Measurements from ENCODE around the gene FBLN2. TPM values are rescaled to one million over a fixed set of nuclear protein-coding genes. Genes with fewer than 3 reads are reported as not detected.

FBLN2 gene
- polyA plus RNA-seq, 3 donors = 0.08 TPM; not detected in 2

DNA sequence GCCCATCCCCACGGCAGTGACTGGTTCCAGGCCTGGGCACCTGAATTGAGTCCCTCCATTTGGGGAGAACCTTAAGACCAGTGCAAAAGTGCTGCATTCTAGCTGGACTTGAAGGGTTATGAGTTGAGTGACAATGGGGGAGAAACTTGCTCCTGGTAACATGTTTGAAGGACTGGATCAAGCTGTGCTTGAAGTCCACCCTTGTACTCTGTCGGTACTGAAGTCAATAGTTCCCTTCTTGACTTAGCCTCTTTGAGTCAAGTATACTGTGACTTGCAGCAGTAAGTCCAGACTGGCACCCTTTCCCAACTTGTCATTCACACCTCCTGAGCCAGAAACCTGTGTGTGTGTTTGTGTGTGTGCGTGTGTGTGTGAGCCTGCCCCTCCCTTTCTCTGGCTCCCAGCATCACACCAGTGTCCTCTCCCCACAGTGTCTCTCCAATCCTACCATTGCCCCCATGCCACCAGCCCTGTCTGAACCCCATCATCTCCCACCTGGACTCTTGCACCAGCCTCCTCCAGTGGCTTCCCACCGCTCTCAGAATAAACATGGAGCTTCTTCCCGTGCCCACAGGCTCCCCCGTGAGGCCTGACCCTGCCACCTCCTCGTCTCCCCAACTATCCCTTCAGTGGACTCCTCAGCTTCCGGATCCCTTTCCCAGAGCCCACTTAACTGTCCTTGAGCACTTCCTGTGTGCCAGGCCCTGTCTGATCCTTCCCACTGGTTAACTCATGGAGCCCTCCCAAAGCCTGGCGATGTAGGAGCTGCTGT lies 10.2 kb upstream of the FBLN2 start:
- DNase-seq = no peak

DNA sequence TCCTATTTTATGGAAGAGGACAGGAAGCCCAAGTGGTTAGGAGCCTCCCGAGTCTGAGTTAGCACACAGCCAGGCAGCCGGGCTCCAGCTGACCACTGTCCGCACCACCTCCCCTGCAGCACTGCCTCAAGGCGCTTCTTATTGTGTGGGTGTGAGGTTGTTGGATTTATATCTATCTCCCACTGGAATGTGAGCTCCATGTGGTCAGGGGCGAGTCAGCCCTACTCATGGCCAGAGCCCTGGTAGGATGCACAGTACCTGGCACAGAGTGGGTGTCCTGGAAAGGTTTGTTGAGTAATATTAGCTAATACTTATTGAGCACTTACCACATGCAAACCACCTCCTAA lies 9.7 kb upstream of the FBLN2 start:
- intact Hi-C loops (cut with micrococcal nuclease) = no loop called here
- H3K4me3 Mint-ChIP-seq = no peak overlapping the region
- no peak for DNase-seq
- Histone ChIP-seq H3K79me2 (ENCODE audit: insufficient read depth, low read length) (no peaks in the 10 kb centered on the region), H3K4me3 (replicated peaks in 1 of 3; ENCODE audit: low read depth in 2 of 3, low read length in 3 of 3) (no peak overlapping the region), H3K4me2 (replicated peaks; ENCODE audit: extremely low read depth, low read length, poor library complexity, severe bottlenecking) (no peak overlapping the region), H3K27ac (ENCODE audit: low read depth in 1 of 2, low read length in 2 of 2) (no peak overlapping the region), H3K4me1 (ENCODE audit: control insufficient read depth in 1 of 2, insufficient read depth in 2 of 2, low read length in 2 of 2) (no peaks in the 10 kb centered on the region), H3K27me3 (ENCODE audit: control insufficient read depth in 2 of 2, insufficient read depth in 2 of 2, low read length in 2 of 2) (no peaks in the 10 kb centered on the region), H3K9me3 (replicated peaks in 1 of 2; ENCODE audit: control insufficient read depth in 1 of 2, insufficient read depth in 1 of 2, low read length in 2 of 2) (peaks cover 0 to 3% of the 10 kb centered on the region in 2 donors), H3K36me3 (replicated peaks in 1 of 2; ENCODE audit: control insufficient read depth in 1 of 2, insufficient read depth in 2 of 2, low read length in 2 of 2) (no peaks in the 10 kb centered on the region), H4K20me1 (ENCODE audit: insufficient read depth, low read length) (no peaks in the 10 kb centered on the region), H2AFZ (ENCODE audit: insufficient read depth, low read depth, low read length, poor library complexity, severe bottlenecking) (no peak overlapping the region), H3K9ac (ENCODE audit: insufficient read depth, low read length, poor library complexity, severe bottlenecking) (no peak overlapping the region)
- no CpG with 5 or more reads among the region's 5 CpGs for WGBS (ENCODE audit: insufficient coverage)
- H3K9me3 Mint-ChIP-seq = peaks cover 0 to 10% (median 6%) of the 10 kb centered on the region in 7 donors
- H3K4me1 Mint-ChIP-seq = peaks cover 7% of the 10 kb centered on the region
- H3K27me3 Mint-ChIP-seq (ENCODE audit: low read depth in 3 of 3) = peaks cover 5 to 14% (median 11%) of the 10 kb centered on the region in 3 donors
- TF ChIP-seq, protein P1, sequence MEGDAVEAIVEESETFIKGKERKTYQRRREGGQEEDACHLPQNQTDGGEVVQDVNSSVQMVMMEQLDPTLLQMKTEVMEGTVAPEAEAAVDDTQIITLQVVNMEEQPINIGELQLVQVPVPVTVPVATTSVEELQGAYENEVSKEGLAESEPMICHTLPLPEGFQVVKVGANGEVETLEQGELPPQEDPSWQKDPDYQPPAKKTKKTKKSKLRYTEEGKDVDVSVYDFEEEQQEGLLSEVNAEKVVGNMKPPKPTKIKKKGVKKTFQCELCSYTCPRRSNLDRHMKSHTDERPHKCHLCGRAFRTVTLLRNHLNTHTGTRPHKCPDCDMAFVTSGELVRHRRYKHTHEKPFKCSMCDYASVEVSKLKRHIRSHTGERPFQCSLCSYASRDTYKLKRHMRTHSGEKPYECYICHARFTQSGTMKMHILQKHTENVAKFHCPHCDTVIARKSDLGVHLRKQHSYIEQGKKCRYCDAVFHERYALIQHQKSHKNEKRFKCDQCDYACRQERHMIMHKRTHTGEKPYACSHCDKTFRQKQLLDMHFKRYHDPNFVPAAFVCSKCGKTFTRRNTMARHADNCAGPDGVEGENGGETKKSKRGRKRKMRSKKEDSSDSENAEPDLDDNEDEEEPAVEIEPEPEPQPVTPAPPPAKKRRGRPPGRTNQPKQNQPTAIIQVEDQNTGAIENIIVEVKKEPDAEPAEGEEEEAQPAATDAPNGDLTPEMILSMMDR (IDR thresholded peaks at IDR 0.05) = no peak
- H3K27ac Mint-ChIP-seq = no peak overlapping the region
- no peaks in the 10 kb centered on the region for H3K36me3 Mint-ChIP-seq

More for the DNA sequence above, 10.2 kb upstream of the FBLN2 start:
- Histone ChIP-seq H2AFZ (ENCODE audit: insufficient read depth, low read depth, low read length, poor library complexity, severe bottlenecking) (no peak overlapping the region), H3K79me2 (ENCODE audit: insufficient read depth, low read length) (no peaks in the 10 kb centered on the region), H3K9ac (ENCODE audit: insufficient read depth, low read length, poor library complexity, severe bottlenecking) (no peak overlapping the region), H3K27me3 (ENCODE audit: control insufficient read depth in 2 of 2, insufficient read depth in 2 of 2, low read length in 2 of 2) (no peaks in the 10 kb centered on the region), H3K4me2 (replicated peaks; ENCODE audit: extremely low read depth, low read length, poor library complexity, severe bottlenecking) (no peak overlapping the region), H3K27ac (ENCODE audit: low read depth in 1 of 2, low read length in 2 of 2) (no peak overlapping the region), H3K36me3 (replicated peaks in 1 of 2; ENCODE audit: control insufficient read depth in 1 of 2, insufficient read depth in 2 of 2, low read length in 2 of 2) (no peaks in the 10 kb centered on the region), H4K20me1 (ENCODE audit: insufficient read depth, low read length) (no peaks in the 10 kb centered on the region), H3K9me3 (replicated peaks in 1 of 2; ENCODE audit: control insufficient read depth in 1 of 2, insufficient read depth in 1 of 2, low read length in 2 of 2) (peaks cover 0 to 3% of the 10 kb centered on the region in 2 donors), H3K4me3 (replicated peaks in 1 of 3; ENCODE audit: low read depth in 2 of 3, low read length in 3 of 3) (no peak overlapping the region), H3K4me1 (ENCODE audit: control insufficient read depth in 1 of 2, insufficient read depth in 2 of 2, low read length in 2 of 2) (no peaks in the 10 kb centered on the region)
- H3K4me3 Mint-ChIP-seq = no peak overlapping the region
- TF ChIP-seq, protein P1 (IDR thresholded peaks at IDR 0.05) = no peak
- intact Hi-C loops (cut with micrococcal nuclease) = no loop called here
- H3K27ac Mint-ChIP-seq = no peak overlapping the region
- 92% methylated on average over 7 of the region's 9 CpGs for WGBS (ENCODE audit: insufficient coverage)
- H3K36me3 Mint-ChIP-seq = no peaks in the 10 kb centered on the region
- H3K27me3 Mint-ChIP-seq (ENCODE audit: low read depth in 3 of 3) = peaks cover 2 to 14% (median 11%) of the 10 kb centered on the region in 3 donors
- peaks cover 0 to 10% (median 6%) of the 10 kb centered on the region in 7 donors for H3K9me3 Mint-ChIP-seq
- peaks cover 7% of the 10 kb centered on the region for H3K4me1 Mint-ChIP-seq

All from CD14-positive monocyte (primary cell).